ENCODE measurements around the gene ARNT2.
A peak's percentile ranks its signal among the peaks of the same experiment; 100 is the strongest.

ARNT2 gene

DNA sequence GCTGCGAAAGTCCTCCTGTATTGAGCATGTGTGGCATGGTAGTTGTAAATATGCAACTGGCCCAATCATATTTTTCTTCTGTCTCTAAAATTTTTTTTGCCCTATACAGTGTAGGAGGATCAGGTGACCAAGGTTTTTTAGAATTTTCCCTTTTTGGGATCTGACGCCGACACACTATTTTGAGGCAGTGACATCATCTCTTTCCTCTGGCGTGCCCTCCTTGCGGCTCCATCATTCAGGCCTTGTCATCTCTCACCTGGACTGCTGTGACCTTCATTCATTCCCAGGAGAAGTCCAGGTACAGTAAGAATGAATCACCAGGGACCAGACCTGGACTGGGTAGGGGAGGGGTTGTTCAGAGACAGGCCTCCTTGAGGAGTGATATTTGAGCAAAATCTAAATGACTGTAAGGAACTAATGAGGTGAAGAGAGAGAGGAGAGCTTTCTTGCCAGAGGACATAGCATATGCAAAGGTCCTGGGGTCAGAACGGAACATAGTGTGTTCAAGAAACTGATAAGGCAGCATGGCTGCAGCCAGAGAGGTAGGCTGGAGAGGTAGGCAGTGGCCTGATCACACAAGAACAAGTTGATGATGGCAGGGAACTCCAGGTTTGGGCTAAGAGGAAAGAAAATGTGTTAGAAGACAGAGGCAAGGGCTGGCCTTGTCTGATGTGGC lies 38.7 kb downstream of the ARNT2 start:
- DNase-seq (ENCODE audit: low spot score) = no peak

DNA sequence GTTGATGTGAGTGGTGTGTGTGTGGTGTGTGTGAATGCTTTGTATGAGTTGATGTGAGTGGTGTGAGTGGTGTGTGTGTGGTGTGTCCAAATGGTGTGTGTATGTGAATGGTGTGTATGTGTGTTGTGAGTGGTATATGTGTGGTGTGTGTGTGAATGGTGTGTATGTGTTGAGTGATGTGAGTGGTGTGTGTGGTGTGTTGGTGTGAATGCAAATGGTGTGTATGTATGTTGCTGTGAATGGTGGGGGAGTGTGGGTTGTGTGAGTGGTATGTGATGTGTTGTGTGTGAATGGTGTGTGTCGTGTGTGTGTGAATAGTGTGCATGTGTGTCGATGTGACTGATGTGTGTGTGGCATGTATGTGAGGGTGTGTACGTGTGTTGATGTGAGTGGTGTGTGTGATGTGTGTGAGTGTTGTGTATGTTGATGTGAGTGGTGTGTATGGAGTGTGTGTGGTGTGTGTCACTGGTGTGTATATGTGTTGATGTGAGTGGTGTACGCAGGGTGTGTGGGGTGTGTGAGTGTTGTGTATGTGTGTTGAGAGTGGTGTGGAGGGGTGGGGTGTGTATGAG lies 40.6 kb downstream of the ARNT2 start:
- DNase-seq (ENCODE audit: low spot score) = no peak

GRCh38 chr15:80445300-80446041 lies 41.3 kb downstream of the ARNT2 start:
- no peak for DNase-seq (ENCODE audit: low spot score)

- DNase-seq (ENCODE audit: low spot score) = no peak
Observed at GRCh38 chr15:80447077-80447476, 42.9 kb downstream of the ARNT2 start.

- no peak for DNase-seq (ENCODE audit: low spot score)
Observed at GRCh38 chr15:80449825-80450224, 45.6 kb downstream of the ARNT2 start.

DNA sequence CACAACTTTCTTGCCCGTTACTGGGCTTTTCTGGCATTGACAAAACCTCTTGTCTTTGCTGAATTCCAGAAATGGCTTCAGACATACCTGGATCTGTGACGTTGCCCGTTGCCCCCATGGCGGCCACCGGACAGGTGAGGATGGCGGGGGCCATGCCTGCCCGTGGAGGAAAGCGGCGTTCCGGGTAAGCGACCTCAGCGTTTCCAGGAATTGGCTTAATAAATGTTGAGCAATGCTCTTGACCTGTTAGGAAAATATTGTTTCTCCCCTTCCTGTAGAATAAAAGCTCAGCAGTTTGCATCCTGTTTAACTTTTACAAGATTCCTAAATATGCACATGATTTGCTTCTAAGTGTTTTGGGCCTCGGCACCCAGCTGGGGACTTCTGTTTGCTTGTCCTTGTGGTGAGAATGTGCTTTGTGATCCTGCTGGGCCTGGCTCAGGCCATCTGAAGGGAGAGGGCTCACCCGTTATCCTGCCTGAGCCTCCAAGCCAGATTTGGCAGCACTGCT lies 46.7 kb downstream of the ARNT2 start:
- no peak for DNase-seq (ENCODE audit: low spot score)

- no peak for DNase-seq (ENCODE audit: low spot score)
Observed at GRCh38 chr15:80452166-80452565, 48.0 kb downstream of the ARNT2 start.

- no peak for DNase-seq (ENCODE audit: low spot score)
Observed at GRCh38 chr15:80455051-80455648, 51.0 kb downstream of the ARNT2 start.

- DNase-seq (ENCODE audit: low spot score) = peak; percentile 88
Observed at GRCh38 chr15:80455668-80456442, 51.7 kb downstream of the ARNT2 start.

DNA sequence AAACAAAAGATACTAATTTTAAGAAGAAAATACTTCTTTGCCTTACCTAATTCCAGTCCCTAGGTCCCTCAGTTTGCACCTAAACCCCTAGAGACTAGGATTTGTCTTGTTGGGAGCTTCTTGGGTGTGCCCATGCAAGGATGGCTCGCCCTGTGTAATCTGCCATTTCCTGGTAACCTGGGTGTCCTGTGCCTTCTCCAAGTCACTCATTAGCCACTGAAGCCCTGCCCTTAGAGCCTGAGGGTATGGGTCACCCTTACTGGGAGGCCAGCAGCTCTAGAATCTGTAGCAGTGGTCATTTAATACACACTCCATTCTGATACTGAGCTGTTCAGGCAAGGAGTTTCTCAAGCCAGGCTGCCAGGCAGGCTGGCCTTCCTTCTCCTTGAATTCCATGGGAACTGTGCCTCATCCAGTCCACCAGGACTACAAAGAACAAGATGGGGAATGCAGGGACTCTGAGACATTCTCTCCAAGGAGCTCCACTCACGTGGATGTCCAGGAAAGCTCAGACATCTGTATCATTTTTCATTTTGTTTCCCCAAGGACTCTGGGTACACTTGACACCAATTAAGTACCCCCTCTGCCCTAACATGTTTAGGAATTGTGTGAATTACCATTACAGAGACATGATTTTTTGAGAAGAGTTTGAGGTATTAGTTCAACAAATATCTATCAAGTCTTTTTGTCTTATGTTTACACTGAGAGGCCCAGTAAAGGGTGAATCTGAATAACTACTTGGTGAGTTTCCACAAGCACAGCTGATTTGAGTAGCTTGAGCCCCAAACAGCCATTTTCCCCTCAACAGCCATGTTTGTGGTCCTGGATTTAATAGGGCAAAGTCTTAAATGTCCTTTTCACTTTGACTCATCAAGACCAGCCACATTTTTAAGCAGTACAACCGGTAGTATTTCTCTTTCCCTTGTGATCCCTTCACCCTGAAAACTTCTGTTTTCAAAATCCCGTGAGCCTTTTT lies 52.6 kb downstream of the ARNT2 start:
- DNase-seq (ENCODE audit: low spot score) = peak; percentile 28

DNA sequence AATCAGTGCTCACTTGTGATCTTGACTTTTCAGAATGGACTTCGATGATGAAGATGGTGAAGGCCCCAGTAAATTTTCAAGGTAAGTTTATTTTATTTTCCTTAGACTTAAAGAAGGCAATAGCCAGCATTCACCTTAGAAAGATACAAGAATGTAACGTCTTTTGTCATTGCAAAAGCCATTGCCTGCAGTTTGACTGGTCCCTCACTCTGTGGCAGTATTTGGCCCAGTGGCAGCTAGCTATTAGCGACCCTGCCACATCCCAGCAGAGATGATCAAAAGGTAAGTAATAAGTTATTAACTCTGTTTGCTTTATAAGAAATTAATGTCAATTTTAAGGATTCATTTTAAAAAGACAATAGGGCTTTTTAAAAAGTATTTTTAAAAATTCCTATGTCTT lies 53.7 kb downstream of the ARNT2 start:
- no peak for DNase-seq (ENCODE audit: low spot score)

DNA sequence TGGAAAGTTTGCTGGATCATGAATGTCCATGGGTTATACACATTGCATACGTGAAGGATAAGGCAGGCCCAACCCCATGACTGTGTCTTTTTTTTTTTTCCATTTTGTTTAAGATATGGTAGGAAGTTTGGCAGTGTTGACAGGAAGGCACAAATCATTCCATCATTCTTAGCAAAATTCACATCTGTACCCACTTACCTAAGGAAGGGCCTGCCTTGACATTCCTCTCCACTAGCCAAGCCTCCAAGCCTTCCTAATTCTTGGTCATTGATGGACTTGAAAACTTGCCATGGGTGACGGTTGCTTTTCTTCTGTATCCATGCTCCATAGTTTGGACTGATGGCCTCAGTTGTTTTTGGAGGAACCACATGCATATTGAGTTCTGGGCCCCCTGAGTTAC lies 54.4 kb downstream of the ARNT2 start:
- no peak for DNase-seq (ENCODE audit: low spot score)

GRCh38 chr15:80459380-80459779 lies 55.2 kb downstream of the ARNT2 start:
- DNase-seq (ENCODE audit: low spot score) = no peak

- no peak for DNase-seq (ENCODE audit: low spot score)
Observed at GRCh38 chr15:80459818-80460217, 55.6 kb downstream of the ARNT2 start.

DNA sequence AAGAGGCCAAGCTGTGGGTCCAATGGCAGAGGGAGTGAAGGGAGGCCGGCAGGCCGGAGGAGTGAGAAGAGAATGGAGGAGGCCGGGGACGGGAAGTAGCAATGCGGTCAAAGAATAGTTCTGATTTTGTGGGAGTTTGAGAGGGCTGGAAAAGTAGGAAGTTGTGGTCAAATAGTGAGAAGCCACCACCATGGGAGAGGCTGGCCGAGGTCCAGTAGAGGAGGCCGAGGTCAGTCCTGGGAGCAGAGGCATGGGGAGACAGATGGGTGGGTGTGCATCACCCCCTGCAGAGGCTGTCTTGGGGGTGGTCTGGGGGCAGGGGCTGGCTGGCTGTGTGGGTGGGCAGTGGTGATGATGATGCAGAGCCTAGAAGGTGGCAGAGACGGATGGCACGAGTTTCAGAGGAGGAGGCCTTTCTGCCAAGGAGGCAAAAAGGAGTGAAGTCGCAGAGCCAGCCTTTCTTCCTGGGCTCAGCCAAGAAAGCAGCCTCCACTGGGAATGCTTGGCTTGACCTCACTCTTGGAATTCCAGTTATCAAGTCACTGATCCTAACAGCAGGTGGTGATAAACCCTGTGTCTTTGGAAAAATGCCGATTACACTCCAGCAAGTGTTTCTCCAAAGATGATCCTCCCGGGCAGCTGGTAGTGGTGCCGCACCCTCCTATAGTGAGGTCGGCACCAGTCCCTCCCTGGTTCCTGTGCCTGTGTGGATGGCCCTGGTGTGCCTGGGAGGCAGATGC lies 57.3 kb downstream of the ARNT2 start:
- DNase-seq (ENCODE audit: low spot score) = no peak

- no peak for DNase-seq (ENCODE audit: low spot score)
Observed at GRCh38 chr15:80462111-80462510, 57.9 kb downstream of the ARNT2 start.

- no peak for DNase-seq (ENCODE audit: low spot score)
Observed at GRCh38 chr15:80462836-80463512, 58.8 kb downstream of the ARNT2 start.

DNA sequence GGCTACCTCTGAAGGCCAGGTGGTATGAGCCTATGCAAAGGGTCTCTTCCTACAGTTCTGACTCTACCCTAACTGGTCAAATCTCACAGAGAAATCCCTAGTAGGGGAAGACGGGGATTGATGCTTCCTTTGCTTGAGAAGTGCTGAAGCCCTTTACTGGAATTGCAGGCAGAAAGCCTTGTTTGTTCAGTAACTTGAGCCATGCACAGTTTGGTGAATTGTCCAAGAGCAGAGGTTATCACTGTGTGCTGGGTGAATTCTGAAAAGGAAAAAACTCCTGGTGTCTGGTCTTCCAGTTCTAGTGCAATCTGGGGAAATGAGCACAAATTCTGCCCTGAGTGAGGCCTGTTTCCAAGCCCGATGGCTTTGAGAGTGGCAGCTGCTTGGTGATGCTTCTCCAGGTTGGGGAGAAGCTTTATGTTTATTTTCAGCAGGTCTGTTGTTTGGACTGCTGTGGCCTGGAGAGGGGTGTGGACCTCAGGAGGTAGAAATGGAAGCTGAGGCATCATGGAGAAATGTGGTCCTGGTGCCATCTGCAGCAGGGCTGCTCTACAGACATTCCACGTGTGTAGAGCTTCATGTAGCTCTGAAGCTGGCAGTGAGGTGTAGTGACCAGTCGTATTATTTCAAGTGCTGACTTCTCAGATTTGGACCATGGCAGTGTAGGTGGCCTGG lies 60.9 kb downstream of the ARNT2 start:
- DNase-seq (ENCODE audit: low spot score) = no peak

- no peak for DNase-seq (ENCODE audit: low spot score)
Observed at GRCh38 chr15:80465626-80466005, 61.4 kb downstream of the ARNT2 start.
